ENCODE measurements around the gene GLIS1.

GLIS1 gene

DNA sequence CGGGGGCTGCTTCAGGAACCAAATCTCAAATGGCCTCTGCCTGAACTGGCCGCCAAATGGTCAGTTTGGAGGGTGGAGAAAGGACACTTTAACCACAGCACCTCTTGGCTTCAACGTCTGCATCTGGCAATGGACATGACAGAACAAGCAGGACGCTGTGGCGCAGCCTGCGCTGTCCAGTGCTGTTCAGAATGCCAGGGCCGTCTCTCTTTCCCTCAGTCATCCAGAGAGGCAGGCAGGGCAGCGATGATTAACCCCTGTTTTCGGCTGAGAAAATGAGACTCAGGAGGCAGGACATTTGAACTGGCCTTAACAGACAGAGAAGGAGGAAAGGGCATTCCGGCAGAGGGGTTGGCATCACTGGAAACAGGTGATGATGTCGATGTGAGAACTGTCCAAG, 48.6 kb downstream of the GLIS1 start:
- DNase-seq: no peak

DNA sequence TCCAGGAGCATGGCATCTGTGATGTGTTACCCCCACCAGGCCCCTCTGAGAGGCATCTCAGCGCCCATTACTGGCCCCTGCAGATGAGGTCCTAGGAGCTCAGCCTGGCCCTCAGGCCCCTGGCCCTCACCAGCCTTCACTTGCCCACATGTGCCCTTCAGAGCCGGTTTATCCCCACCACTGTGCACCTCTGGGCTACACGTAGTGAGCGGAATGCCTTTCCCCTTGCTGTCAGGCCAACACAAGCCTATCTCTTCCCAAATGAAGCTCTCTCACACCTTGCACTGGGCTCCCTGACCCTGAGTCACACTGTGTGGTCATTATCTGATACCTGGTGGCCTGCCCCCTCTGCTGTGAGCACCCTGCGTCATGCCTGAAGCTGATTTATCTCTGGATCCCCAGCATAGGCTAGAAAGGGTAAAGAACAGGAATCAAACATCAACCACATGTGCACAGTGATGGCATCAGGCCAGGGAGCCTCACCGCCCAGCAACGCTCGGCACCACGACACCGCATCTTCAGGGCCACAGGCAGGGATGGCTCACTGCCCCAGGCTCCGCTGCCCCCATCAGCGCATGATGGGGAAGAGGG, 49.1 kb downstream of the GLIS1 start:
- no peak for DNase-seq

DNA sequence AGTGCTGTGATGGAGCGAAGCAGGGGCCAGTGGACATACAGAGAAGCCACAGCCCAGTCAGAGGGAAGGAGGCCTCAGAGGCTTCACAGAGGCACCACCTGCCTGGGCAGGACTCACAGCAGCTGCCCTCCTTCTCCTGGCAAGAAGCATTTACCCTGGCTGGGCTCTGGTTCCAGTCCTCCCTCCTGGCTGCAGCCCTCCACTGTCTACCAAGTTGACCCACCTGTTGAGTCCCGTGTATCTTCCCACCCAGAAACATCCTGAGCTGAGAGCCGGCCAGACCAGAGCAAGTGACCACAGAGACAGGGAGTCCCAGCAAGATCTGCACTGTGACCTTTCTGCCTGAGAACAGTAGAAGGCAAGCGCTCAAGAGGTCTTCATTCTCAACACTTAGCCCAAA, 49.7 kb downstream of the GLIS1 start:
- DNase-seq: no peak

DNA sequence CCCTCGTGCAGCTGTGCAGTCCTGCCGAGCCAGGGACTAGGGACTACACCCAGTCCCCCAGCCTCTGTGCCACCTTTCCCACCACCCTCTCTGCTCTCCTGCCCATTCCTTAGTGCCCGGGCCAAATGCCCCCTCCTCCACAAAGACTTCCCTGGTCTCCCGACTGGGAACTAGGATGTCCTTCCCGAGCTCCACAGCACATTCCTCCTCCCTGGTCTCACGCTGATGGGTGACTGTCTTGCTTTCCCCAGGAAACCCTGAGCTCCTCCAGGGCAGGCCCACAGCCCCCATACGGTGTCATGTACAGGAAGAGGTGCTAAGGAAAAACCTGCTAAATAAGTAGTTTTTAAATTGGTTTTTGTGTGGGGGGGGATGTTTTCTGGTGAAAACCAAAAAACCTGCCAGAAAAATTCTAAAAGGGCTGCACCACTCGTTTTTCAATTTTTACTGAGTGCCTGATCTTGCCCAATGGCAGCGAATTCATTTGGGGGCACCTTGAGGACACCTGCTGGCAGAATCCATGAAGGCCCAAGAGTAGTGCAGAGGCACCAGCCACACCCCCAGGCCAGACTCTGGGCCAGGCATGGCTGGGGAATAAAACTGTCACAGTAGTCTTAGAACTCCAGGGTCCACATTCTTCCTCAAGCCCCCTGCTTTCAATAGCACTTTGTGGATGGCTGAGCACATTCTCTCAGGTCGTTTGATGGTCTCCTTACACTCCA, 50.4 kb downstream of the GLIS1 start:
- DNase-seq: no peak

DNA sequence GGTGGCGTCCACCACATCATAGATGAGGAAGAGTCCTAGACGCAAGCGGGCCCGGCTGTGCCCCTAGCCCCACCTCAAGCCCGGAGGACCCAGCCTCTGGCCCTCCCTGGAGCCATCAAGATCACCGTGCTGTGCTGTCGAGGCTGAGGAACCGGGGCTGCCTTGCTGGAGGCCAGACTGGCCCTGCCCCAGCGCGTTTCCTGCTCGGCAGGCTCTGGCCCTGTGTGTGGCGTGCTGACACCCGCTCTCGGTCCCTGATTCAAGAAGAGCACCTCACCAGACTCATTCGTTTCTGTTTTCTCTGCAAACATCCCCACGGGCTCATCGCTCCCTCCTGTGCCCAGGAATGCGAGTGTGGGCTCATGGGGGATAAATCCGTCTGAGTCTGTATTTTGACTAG, 51.1 kb downstream of the GLIS1 start:
- DNase-seq: no peak

DNA sequence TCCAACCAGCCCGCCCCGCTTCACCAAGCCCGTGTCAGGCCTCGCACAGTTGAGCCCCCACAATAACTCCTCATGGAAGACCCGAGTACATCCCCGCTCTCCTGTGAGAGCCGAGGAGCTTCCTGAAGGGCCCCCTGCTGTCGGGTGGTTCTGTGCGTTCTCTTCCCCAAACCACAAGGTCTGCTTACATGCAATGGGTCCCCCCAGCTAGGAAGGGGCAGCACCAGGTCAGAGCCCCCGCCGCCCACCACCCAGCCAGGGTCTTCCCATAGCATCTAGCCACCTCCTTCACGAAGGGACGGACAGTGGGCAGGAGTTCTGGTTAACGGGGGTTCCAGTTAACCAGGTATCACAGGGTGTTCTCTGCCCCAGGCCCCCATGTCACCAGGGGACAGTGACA, 51.5 kb downstream of the GLIS1 start:
- DNase-seq: no peak

DNA sequence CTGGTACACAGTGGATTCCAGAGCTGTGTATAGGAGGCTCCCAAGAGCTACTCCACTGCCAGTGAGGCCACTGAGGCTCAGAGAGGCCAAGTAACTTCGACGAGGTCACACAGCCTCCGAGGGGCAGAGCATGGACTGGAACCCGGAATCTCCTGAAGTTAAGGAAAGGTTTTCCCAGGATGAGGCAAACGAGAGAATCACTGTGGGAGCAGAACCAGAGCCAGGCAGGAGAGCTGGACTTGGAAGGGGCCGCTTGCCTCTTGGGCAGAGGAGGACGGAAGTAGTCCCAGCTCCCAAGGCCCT, 52.0 kb downstream of the GLIS1 start:
- no peak for DNase-seq

DNA sequence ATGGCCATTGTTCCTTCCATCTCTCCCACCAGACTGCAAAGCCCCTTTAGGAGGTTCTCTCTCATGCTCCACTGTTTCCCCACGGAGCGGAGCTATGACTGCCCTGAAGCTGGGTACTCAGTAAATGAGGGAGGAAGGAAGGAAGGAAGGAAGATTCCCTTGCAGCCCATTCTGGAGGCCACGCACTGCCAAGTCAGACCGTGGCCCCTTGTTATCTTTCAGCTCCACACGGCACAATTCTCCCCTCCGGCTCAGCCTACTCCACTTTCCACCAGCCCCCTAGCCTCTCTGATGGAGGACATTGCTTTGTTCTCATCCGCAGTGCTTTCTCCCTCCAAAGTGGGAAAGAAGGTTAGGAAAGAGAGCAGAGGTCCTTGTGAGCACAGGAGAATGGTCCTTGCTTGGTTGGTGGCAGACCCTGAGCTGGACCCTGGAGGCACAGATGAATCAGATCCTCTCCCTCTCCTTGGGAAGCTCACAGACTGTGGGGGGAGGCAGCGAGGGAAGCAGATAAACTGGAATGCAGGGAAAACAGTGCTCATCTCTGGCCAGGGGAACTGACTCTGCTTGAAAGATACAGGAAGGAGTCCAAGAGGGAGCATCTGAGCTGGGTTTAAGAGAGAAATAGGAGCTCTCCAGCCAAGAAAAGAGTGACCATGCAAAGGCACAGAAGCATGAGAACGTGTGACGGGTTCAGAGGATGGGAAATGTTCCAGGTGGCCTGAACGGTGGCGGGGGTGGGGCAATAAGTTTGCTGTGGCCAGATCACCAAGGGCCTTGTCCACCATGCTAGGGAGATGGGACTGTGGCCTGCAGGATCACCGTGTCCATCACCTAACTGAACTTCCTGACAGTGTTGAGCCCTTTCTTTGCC, 52.6 kb downstream of the GLIS1 start:
- DNase-seq: no peak

DNA sequence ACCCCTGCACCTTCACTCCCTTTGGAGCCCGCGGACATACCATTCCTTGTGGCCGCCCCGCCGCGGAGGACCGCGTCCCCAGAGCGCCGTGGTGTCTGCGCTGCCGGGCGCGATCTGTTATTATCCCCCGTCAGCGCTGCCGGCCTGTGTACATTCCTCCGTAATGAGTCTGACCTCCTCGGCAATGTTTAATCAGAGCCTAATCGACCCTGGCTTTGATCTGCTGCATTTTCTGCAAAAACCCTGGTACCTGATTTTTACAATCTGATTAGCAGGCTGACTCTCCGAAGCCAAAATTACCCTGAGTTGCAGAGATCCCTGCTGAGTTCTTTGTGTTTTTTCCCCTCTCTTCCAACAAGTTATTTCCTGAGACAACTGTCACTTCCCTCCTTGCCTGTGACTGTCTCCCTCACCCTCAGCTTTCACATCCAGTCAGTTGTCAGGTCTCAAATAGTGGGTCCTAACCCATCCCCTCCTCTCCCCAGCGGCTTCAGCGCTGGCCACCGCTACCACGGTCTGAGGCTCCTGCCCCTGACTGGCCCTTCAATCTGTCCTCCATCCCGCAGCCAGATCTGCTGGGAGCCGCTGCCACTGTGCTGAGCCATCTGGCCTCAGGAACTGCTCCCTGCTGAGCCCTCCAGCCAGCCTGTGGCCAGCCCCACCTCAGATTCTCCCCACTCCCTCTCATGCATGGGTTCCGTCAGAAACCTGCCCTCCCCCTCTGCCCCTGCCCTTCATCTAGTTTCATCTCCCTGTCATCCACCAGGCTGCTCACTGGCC, 53.5 kb downstream of the GLIS1 start:
- DNase-seq: no peak

DNA sequence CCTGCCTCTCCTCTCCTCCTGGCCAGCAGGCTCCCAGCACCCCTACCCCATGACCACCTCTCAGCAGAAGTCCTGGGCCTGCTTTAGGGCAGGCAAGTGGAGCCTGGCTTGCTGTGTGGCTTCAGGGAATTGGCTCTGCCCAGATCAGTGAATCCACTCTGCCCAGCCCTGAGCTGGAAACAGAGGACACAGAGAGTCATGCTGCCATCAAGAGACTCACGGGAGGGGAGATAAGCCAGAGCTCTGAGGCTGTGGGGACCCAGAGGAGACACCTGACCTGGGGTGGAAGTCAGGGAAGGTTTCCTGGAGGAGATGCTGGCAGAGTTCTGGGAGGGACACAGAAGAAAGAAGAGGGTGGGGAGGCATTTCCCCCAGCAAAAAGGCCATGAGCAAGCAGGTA, 54.2 kb downstream of the GLIS1 start:
- DNase-seq: no peak

DNA sequence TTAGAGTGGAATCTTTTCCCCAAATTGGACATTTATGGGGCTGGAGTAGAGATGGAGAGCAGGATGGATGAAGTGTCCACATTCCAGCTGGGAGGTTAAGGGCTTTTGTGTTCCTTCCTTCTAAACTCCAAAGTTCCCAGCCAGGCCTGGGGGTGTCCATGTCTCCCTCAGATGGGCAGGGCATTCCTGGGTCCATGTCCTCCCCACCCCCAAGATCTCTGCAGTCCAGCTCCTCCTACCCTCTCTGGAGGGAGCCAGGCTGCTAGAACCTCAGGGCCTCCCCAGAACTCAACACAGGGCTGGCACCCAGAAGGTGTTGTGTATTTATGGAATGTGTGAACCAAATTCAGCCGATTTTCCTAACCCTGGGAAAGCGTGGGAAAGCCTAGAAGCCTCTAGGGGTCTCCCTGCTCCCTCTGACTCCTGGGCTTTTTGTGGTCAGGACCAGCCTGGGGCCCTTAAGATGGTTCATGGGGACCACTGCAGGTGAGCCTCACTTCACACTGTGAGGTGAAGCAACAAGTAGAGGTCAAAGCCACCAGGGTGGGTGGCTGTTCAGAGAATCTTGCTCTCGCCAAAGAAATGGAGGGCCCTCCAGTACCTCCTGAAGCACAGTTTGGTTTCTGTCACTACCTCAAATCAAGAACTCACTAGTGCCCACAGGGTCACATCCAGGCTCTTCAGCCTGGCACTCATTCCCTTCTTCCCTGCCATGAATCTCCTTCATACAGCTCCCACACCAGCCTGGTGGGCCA, 54.8 kb downstream of the GLIS1 start:
- DNase-seq: no peak

DNA sequence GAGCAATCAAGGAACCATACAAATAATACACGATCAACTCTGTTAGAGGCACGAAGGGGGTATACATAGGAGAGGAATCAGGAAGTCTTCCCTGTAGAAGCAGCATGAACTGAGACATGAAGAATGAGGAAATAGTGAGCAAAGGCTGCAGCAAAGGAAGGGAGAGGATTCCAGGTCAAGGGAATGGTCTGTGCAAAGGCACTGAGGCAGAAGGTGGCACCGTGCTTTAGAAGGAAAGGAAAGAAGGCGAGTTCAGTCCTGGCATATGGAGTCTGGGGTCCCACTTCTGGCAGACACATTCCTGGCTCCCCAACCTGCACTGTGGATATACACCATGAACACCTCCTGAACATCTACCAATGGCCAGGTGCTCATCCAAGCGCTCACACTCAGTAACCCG, 56.1 kb downstream of the GLIS1 start:
- DNase-seq: no peak

DNA sequence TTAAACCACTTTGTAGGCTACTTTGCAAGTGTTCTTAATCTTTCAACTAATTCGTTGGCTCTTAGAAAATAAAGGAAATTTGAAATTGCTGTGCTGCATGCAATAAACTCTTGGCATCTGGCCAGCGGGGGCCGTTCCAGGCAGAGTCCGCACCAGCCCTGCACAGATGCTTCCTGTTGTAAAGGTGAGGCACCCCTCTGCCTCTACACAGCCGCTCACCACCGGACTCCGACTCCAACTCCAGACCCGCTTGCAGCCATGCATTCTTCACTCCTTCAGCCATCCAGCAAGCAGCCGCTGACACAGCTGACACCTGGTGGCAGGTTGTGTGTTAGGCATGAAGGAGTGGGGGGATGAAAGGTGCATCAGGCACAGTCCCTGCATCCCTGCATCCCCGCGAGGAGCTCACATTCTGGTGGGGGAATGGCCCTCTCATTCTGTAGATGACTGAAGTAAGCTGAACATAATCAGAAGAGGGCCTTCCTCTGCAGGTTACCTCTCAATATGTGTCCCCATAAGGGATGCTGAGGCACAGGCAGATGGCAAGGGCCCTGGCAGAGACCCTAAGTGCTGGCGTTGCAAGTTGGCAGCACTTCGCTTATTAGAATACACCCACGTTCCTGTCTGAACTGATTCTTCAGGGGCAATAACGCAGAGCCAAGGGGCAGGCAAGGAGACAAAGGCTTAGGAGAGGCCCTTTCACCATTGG, 56.8 kb downstream of the GLIS1 start:
- peak; percentile 60 for DNase-seq

DNA sequence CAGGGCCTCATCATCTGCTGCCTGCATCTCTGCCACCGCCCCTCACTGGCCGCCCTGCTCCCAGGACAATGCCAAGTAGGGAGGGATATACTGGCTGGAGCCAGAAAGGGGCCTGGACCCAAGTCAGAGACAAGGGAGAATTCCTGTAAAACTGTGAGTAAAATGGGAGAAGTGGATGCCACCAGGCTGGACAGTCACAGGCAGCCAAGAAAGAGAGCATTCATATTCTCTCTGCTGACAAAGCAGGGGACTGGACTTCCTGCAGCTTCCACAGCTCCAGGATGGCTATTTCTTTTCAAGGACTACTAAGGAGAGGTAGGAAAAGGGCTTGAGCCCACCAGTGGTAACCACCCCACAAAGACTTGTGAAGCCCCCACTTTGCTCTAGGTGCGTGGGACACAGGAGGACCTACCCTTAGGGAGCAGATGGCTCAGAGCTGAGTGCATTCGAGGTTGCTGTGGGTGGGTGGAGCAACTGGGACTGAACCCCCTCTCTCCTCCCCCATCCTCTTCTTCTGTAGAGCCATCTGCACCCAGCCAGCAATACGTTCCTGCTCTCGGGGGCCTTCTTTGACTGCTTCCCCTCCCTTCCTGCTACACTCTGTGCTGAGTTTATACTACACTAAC, 57.5 kb downstream of the GLIS1 start:
- DNase-seq: no peak

DNA sequence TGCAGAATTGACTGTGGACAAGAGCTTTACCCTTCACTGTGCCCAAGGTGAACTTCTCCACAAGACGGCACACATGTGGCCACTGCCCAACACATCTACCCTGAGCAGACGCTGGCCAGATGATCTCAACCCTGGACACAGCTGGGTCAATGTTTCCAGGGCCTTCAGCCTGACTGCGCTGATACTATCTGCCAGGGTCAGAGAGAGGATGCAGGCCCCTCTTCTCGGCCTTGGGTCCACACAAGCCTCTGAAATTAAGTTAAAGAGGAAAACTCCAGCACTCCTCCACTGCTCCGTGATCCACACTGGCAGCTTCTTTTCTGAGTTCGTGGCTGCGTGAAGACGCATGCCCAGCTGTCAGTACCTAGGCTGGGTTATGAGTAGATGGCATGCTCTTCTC, 58.1 kb downstream of the GLIS1 start:
- no peak for DNase-seq

DNA sequence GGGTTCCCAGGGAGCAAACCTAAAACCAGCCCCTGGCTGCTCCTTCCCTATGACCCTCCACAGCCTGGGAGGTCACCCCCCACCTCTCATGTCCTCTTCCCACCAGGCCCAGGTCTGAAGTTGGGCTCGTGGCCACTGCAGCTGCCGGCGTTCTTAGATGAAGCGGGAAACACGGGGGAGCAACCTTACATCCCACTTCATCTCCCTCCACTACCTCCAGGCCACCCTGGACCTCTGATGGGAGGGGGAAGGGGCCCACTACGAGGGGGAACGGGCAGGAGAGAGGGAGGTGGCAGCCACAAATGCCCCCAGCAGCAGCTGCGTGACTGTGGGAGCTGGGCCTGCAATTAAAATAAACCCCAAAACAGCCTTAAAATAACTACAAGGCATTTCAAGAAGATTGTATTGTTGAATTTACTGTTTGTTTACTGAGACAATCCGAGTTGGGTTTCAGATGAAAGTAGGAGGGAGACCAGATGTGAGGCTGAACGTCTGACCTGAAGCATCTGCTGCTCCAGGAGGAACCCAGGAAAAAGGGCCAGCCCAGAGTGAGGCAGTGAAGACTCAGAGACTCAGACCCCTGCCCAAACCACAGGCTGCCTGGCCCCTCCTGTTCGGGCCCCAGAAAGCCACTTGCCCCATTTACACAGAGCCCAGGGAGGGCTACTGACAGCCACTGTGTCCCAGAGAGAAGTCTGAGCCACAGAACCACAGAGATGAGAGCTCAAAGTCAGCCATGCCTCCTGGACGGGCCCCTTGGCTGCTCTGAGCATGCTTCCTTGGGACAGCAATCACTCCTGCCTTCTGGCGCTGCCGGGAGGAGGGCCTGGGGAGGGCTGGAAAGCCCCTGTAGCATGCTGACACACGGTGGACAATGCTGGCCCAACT, 59.8 kb downstream of the GLIS1 start:
- DNase-seq: peak; percentile 55

DNA sequence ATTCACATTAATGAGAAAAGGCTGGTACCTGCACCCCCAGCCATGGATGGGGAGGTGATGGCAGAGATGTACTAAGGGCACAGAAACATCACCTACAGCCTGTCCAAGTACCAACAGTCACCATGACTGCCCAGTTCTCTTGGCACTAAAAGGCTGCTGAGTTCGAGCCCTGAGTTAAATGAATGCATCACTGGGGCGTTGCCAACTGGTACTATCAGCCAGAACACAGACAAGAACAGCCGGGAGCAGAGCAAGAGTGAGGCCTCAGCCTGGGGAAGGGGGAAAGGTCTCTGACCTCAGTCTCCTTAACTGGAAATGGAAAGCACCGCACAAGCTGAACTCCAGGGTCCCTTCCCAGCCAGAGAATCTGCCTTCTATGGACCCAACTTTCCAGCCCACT, 60.5 kb downstream of the GLIS1 start:
- no peak for DNase-seq

DNA sequence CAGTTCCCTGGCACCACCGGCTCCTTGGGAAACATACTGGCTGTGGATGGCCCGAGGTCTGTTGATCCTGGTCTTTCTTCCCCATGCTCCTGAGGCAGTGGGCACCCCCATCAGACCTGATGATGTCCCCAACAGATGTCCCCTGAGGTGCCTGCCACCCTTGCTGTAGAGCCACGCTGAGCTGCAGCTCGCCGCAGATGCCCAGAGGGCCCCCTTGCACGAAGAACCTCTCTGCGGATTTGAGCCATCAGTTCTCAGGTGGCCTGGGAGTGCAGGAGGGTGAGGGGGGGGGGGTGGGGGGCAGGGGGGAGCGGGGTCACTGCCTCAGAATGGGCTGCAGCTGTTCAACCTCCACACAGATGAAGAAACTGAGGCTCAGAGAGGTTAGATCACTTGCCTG, 60.9 kb downstream of the GLIS1 start:
- DNase-seq: no peak

DNA sequence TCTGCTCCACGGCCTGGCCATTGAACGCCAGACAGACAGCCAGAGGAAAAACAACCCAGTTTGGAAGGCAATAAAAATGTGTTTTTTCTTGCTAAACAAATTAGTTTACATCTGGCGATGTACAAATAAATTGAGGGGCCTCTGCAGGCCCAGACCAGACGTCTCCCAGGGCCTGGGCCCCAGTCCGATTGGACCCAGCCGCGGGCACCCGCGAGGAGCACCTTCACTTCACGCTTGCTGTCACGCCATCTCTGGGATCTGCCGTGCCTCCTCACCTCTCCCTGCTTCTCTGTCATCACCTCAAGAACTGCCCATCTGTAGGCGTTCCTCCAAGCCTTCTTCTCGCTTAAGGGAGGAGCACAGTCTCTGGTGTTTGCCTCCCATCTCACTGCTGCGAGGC, 61.5 kb downstream of the GLIS1 start:
- no peak for DNase-seq

DNA sequence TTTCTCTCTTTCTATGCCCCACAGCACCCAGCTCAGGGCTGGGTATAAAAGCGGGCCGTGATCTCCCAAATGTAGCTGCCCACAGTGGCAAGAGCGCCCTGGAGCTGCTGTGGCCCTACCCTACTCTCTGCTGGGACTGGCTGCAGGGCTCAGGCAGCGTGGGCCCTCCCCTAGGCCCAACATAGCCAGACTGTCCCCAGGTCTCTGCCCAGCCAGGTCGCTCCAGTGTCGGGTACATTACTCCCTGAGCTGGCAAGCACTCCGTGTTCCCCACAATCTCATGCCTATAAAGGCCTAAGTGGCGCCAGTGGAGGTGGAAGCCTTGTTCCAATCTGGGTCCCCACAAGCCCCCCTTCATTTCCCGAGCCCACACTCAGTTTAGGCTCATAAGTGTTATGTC, 66.2 kb downstream of the GLIS1 start:
- DNase-seq: no peak

DNA sequence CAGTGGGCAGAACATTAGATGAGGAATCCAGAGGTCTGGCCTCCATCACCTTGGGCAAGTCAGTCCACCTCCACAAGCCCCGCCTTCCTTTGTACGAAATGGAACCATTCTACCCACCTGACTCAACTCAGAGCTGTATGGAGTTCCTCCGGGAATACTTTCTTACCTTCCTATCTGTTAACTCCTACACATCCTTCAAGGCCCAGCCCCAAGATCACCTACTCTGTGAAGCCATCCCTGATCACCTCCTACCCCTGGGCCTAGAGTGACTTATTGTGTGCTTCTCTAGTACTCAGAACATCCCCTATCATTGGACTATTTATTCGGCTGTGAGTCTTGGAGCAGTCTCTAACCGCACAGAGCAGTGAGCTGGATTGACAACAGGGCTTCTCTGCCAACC, 66.7 kb downstream of the GLIS1 start:
- DNase-seq: no peak

Data from right hindlimb (tissue), 1 donor.